Measurements from ENCODE around the gene DNM3. TPM values are rescaled to one million over a fixed set of nuclear protein-coding genes. Genes with fewer than 3 reads are reported as not detected.

DNM3 gene
- total RNA-seq, 1 experiment from 2014 or later: 0.71 TPM

- POLR2A ChIA-PET (ENCODE audit: low non-redundant PET): no interaction called here
- no peaks in the 10 kb centered on the region for H3K4me1 ChIP-seq (ENCODE audit: insufficient read depth, low read length, poor library complexity, severe bottlenecking)
- no peaks in the 10 kb centered on the region for H3K9me3 ChIP-seq (ENCODE audit: low read depth, low read length, poor library complexity, severe bottlenecking)
- H3K36me3 ChIP-seq (ENCODE audit: insufficient read depth, low read length, poor library complexity, severe bottlenecking): no peaks in the 10 kb centered on the region
- no peak overlapping the region for H3K4me3 ChIP-seq (ENCODE audit: low read depth, low read length, poor library complexity, severe bottlenecking)
- no TSS peak for BruUV-seq (replicated peaks)
- no peak overlapping the region for H3K27ac ChIP-seq (ENCODE audit: low read depth, low read length, poor library complexity, severe bottlenecking)
- DNase-seq (ENCODE audit: low spot score): no peak
- TF ChIP-seq CTCF (conservative IDR thresholded peaks at IDR 0.05; ENCODE audit: low read depth, low read length): no peak
- no peak for TF ChIP-seq EZH2 (IDR thresholded peaks at IDR 0.05; ENCODE audit: borderline replicate concordance, low read depth, low read length, poor library complexity, severe bottlenecking)
- CTCF ChIA-PET: no interaction called here
- H3K27me3 ChIP-seq (replicated peaks; ENCODE audit: insufficient read depth, low read depth, low read length, poor library complexity): no peaks in the 10 kb centered on the region
- intact Hi-C loops (cut with micrococcal nuclease; ENCODE audit: unreplicated experiment): no loop called here
These were observed 494.1 kb downstream of the DNM3 start for GRCh38 chr1:172335377-172335776.

- CTCF ChIA-PET: no interaction called here
- intact Hi-C loops (cut with micrococcal nuclease; ENCODE audit: unreplicated experiment): no loop called here
- no peaks in the 10 kb centered on the region for H3K27me3 ChIP-seq (replicated peaks; ENCODE audit: insufficient read depth, low read depth, low read length, poor library complexity)
- no peaks in the 10 kb centered on the region for H3K9me3 ChIP-seq (ENCODE audit: low read depth, low read length, poor library complexity, severe bottlenecking)
- peaks cover 9% of the 10 kb centered on the region for H3K4me1 ChIP-seq (ENCODE audit: insufficient read depth, low read length, poor library complexity, severe bottlenecking)
- POLR2A ChIA-PET (ENCODE audit: low non-redundant PET): no interaction called here
- no peaks in the 10 kb centered on the region for H3K36me3 ChIP-seq (ENCODE audit: insufficient read depth, low read length, poor library complexity, severe bottlenecking)
- H3K27ac ChIP-seq (ENCODE audit: low read depth, low read length, poor library complexity, severe bottlenecking): no peak overlapping the region
- DNase-seq (ENCODE audit: low spot score): no peak
- TF ChIP-seq CTCF (conservative IDR thresholded peaks at IDR 0.05; ENCODE audit: low read depth, low read length) (no peak), EZH2 (IDR thresholded peaks at IDR 0.05; ENCODE audit: borderline replicate concordance, low read depth, low read length, poor library complexity, severe bottlenecking) (no peak)
- H3K4me3 ChIP-seq (ENCODE audit: low read depth, low read length, poor library complexity, severe bottlenecking): no peak overlapping the region
- no TSS peak for BruUV-seq (replicated peaks)
These were observed 497.0 kb downstream of the DNM3 start for GRCh38 chr1:172338295-172338735.

- Histone ChIP-seq H3K9me3 (ENCODE audit: low read depth, low read length, poor library complexity, severe bottlenecking) (no peaks in the 10 kb centered on the region), H3K27me3 (replicated peaks; ENCODE audit: insufficient read depth, low read depth, low read length, poor library complexity) (no peaks in the 10 kb centered on the region), H3K4me3 (ENCODE audit: low read depth, low read length, poor library complexity, severe bottlenecking) (no peak overlapping the region), H3K4me1 (ENCODE audit: insufficient read depth, low read length, poor library complexity, severe bottlenecking) (peaks cover 18% of the 10 kb centered on the region), H3K36me3 (ENCODE audit: insufficient read depth, low read length, poor library complexity, severe bottlenecking) (no peaks in the 10 kb centered on the region), H3K27ac (ENCODE audit: low read depth, low read length, poor library complexity, severe bottlenecking) (no peak overlapping the region)
- no TSS peak for BruUV-seq (replicated peaks)
- POLR2A ChIA-PET (ENCODE audit: low non-redundant PET): no interaction called here
- DNase-seq (ENCODE audit: low spot score): no peak
- TF ChIP-seq EZH2 (IDR thresholded peaks at IDR 0.05; ENCODE audit: borderline replicate concordance, low read depth, low read length, poor library complexity, severe bottlenecking) (no peak), CTCF (conservative IDR thresholded peaks at IDR 0.05; ENCODE audit: low read depth, low read length) (no peak)
- intact Hi-C loops (cut with micrococcal nuclease; ENCODE audit: unreplicated experiment): no loop called here
- CTCF ChIA-PET: no interaction called here
These were observed 498.5 kb downstream of the DNM3 start for GRCh38 chr1:172339842-172340241.

Data from A673 (cell line).